Inflammatory macrophage treated with lipopolysaccharide for 1 hour (primary cell): Measurements from ENCODE around the gene CFAP298.
"Not testable (repeated sequence)": the region's sequence is repeated elsewhere in the genome, so short reads cannot be mapped to it uniquely, and the experiment has no call there.

Source experiments
- DNase-seq, 2 donors: peaks; one replicate each; pipeline ENCODE4 v3.0.0-alpha.2; 2020 to 2022

Gene CFAP298

GRCh38 chr21:32565856-32566465 is 46.2 kb downstream of the CFAP298 start:
- DNase-seq, result no peak

GRCh38 chr21:32562915-32563314 is 49.3 kb downstream of the CFAP298 start:
- no peak for DNase-seq

- DNase-seq, result no peak
Measured at GRCh38 chr21:32562426-32562825, 49.8 kb downstream of the CFAP298 start.

- DNase-seq, result not testable (repeated sequence)
Measured at GRCh38 chr21:32561476-32561875, 50.7 kb downstream of the CFAP298 start.

GRCh38 chr21:32560896-32561295 is 51.3 kb downstream of the CFAP298 start:
- no peak for DNase-seq

- DNase-seq, result no peak
Measured at GRCh38 chr21:32559006-32559610, 53.1 kb downstream of the CFAP298 start.

GRCh38 chr21:32558106-32558505 is 54.1 kb downstream of the CFAP298 start:
- no peak for DNase-seq

GRCh38 chr21:32554832-32555638 is 57.1 kb downstream of the CFAP298 start:
- DNase-seq, result no peak

- DNase-seq, result no peak
Measured at GRCh38 chr21:32549886-32550285, 62.3 kb downstream of the CFAP298 start.

- no peak for DNase-seq
Measured at GRCh38 chr21:32549440-32549839, 62.7 kb downstream of the CFAP298 start.
